ENCODE measurements around the gene TXNRD2. TPM values are rescaled to one million over a fixed set of nuclear protein-coding genes. Genes with fewer than 3 reads are reported as not detected.

Gene TXNRD2
- total RNA-seq, 1 experiment from 2014 or later = 22.9 TPM

GRCh38 chr22:19951346-19951745, 9.7 kb upstream of the TXNRD2 start:
- no peak overlapping the region for H2AK5ac ChIP-seq (ENCODE audit: insufficient read length, low read length)
- Mint-ChIP-seq H3K9me3 (no peaks in the 10 kb centered on the region), H3K4me1 (peaks cover 10 to 22% of the 10 kb centered on the region in 2 experiments), H3K27me3 (ENCODE audit: low read depth) (no peaks in the 10 kb centered on the region), H3K27ac (peak overlapping the region in 2 of 3 experiments; percentile 3 to 30; a peak in 1 of 7 replicates), H3K4me3 (no peak overlapping the region; a peak in 1 of 5 replicates), H3K36me3 (ENCODE audit: insufficient read depth in 1 of 3, low read depth in 3 of 3) (peaks cover 0 to 10% (median 9%) of the 10 kb centered on the region in 3 experiments; a peak in 4 of 7 replicates)
- H2BK15ac ChIP-seq (ENCODE audit: low read depth, low read length) = no peak overlapping the region
- no peak overlapping the region for H3K56ac ChIP-seq (ENCODE audit: insufficient read length, low read depth, low read length)
- H2BK120ac ChIP-seq (ENCODE audit: low read depth, low read length, poor library complexity, severe bottlenecking) = no peak overlapping the region
- TF ChIP-seq CTCF (conservative IDR thresholded peaks at IDR 0.05) = no peak
- H3K4me2 ChIP-seq (ENCODE audit: insufficient read depth, insufficient read length, low read length) = no peak overlapping the region
- no peaks in the 10 kb centered on the region for H3K9me3 ChIP-seq (ENCODE audit: control insufficient read depth, low read depth, low read length)
- DNase-seq = no peak
- H3K14ac ChIP-seq (ENCODE audit: insufficient read depth, low read length) = no peak overlapping the region
- no peak overlapping the region for H2BK5ac ChIP-seq (ENCODE audit: insufficient read length, low read length)
- no peak overlapping the region for H3K23ac ChIP-seq (ENCODE audit: insufficient read length, low read depth, low read length)
- no peak overlapping the region for H3K18ac ChIP-seq (ENCODE audit: insufficient read length, low read depth, low read length)
- H2AFZ ChIP-seq (ENCODE audit: low read length) = no peak overlapping the region
- H3K9ac ChIP-seq (ENCODE audit: extremely low read depth, insufficient read length, low read length) = no peak overlapping the region
- H2BK12ac ChIP-seq (ENCODE audit: insufficient read length, low read depth, low read length) = no peak overlapping the region
- H3K23me2 ChIP-seq (ENCODE audit: insufficient read length, low read depth, low read length, poor library complexity, severe bottlenecking) = no peaks in the 10 kb centered on the region
- H3K79me1 ChIP-seq (ENCODE audit: insufficient read depth, low read depth, low read length, poor library complexity, severe bottlenecking) = no peaks in the 10 kb centered on the region
- H4K20me1 ChIP-seq (ENCODE audit: control insufficient read depth, insufficient read depth, insufficient read length) = no peaks in the 10 kb centered on the region
- H3K4me1 ChIP-seq (ENCODE audit: insufficient read depth, low read length) = no peaks in the 10 kb centered on the region
- no peaks in the 10 kb centered on the region for H3K27me3 ChIP-seq (ENCODE audit: insufficient read depth, low read length)
- no peak overlapping the region for H4K91ac ChIP-seq (ENCODE audit: insufficient read length, low read depth, low read length)
- no peak overlapping the region for H3K4ac ChIP-seq (ENCODE audit: low read depth, low read length)
- H4K5ac ChIP-seq (ENCODE audit: insufficient read length, low read depth, low read length) = no peak overlapping the region
- H3K79me2 ChIP-seq (ENCODE audit: insufficient read depth, low read length) = no peaks in the 10 kb centered on the region
- H3K27ac ChIP-seq (ENCODE audit: insufficient read length, low read depth, low read length) = no peak overlapping the region
- H4K8ac ChIP-seq (replicated peaks; ENCODE audit: insufficient read length, low read depth, low read length) = no peak overlapping the region
- H3T11ph ChIP-seq (ENCODE audit: low read length) = no peak overlapping the region
- no CpG with 5 or more reads among the region's 13 CpGs for WGBS (ENCODE audit: extremely low coverage, insufficient read length, low lambda C conversion rate)
- H2BK20ac ChIP-seq (ENCODE audit: low read depth, low read length, poor library complexity, severe bottlenecking) = no peak overlapping the region
